Retinal pigment epithelial cell (primary cell): Measurements from ENCODE around the gene COCH.
A peak's percentile ranks its signal among the peaks of the same experiment; 100 is the strongest.

Experiments
- DNase-seq: peaks from one replicate; pipeline ENCODE4 v3.0.0-alpha.2; 2010; ENCODE audit warnings: low read depth
- H3K4me3 ChIP-seq: 2 replicates; pipeline ENCODE4 v1.5.1; 2011; ENCODE audit warnings: mild to moderate bottlenecking, low read length, control low read depth, moderate library complexity
- CTCF ChIP-seq: conservative IDR thresholded peaks from 2 replicates; pipeline ENCODE4 v1.5.1; 2011; ENCODE audit warnings: low read depth, low read length, control low read depth, inconsistent platforms

COCH gene

DNA sequence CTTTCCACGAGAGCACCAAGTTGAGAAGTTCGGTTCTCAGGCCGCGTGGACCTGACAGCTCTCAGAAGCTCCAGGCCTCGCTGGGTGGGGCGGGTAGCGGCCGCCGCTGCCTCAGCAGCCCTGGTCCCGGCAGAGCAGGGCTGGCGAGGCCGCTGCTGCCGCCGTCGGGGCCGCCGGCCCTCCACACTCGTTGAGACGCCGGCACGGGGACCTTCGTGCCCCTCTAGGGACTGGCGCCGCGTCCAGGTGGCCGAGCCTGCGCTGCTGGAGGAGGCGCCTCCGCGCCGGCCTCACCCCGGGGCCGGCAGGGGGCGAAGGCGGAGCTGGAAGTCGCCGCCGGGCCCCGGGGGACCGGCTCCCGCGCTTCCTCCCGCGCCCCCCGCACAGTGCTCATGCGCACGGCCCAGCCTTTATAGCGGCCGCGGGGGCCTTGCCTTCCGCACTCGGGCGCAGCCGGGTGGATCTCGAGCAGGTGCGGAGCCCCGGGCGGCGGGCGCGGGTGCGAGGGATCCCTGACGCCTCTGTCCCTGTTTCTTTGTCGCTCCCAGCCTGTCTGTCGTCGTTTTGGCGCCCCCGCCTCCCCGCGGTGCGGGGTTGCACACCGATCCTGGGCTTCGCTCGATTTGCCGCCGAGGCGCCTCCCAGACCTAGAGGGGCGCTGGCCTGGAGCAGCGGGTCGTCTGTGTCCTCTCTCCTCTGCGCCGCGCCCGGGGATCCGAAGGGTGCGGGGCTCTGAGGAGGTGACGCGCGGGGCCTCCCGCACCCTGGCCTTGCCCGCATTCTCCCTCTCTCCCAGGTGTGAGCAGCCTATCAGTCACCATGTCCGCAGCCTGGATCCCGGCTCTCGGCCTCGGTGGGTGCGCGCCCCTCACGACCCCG is at the start of gene COCH:
TSS of gene COCH (plus strand) at position 440 of the 879 bp plus-strand sequence. CDS start at position 820, 380 bp downstream.
- TF ChIP-seq CTCF, result no peak
- DNase-seq, result no peak

DNA sequence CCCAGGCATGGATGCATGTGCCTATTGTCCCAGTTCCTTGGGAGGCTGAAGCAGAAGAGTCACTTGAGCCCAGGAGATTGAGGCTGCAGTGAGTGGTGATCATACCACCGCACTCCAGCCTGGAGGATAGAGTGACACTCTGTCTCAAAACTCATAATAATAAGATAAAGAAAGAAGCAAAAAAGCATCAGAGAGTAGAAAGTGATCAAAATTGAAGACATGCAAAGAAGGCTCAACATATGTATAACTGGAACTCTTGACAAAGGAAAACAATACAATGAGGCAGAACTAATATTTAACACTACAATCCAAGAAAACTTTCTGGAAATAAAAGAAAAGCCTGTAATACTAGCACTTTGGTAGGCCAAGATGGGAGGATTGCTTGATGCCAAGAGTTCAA is 48.3 kb upstream of the COCH start:
- no peak for TF ChIP-seq CTCF
- no peak for DNase-seq
- H3K4me3 ChIP-seq, result no peak overlapping the region

More for the DNA sequence above, at the start of gene COCH:
- peak within 1 kb of the TSS; percentile 46 for H3K4me3 ChIP-seq

DNA sequence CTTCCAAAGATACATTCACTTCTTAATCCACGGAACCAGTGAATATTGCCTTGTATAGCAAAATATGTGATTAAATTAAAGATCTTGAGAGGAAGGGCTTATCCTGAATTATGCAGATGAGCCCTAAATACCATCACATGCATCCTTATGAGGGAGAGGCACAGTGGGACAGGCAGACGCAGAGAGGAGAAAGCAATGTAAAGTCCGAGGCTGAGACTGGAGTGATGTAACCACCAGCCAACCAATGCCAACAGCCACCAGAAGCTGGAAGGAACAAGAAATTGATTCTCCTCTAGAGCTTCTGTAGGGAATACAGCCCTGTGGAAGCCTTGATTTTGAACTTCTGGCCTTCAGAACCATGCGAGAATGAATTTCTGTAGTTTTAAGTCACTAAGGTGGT is 44.5 kb upstream of the COCH start:
- no peak for TF ChIP-seq CTCF
- H3K4me3 ChIP-seq, result no peak overlapping the region
- no peak for DNase-seq

GRCh38 chr14:30834353-30834752 is 40.0 kb upstream of the COCH start:
- H3K4me3 ChIP-seq, result no peak overlapping the region
- DNase-seq, result no peak
- no peak for TF ChIP-seq CTCF

DNA sequence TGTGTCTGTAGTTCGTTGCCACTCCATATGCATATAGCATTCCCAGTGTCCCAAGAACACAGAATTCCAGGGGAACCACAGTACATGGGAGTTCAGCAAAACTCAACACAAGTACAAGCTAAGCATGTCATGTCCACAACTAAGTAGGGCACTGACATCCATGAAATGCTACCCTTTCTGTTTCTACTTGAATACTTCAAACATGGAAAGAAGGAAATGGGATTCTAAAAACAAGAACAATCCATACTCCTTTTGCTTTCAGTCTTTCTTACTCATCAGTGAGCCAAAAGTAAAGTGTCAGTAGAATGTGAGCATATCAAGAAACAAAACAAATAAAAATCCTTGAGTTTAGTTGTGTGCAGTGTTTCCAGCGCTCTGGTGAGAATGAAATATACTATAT is 36.0 kb upstream of the COCH start:
- no peak overlapping the region for H3K4me3 ChIP-seq
- no peak for DNase-seq
- TF ChIP-seq CTCF, result no peak

DNA sequence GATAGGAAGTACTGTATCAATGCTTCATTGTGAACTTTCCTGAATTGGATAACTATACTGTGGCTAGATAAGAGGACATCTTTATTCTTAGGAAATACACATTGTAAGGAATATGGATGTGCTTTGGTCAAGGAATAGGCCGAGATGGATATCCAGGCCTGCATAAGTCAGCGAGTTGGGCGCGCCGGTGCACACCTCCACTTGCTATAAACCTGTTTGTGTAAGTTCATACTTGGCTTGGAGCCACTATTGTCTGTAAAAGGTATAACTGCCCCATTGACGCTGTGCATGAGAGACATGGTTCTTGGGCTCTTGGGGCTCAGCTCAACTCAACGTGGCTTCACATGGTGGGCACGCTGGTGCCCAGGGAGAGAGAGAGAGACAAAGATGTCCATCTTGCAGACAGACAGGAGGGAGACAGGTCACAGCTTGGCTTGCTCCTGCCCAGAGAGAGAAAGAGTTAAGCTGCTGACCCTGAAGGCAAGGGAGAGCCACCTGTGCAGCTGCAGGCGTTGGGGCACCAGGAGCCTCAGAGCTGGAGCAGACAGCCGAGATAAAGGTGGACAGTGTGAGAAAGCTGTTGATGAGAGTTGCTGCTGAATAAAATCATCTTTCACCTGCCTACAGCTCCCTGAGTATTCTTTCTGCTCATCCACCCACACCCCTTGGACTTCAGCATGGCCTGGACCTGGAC is 34.1 kb upstream of the COCH start:
- no peak for DNase-seq
- no peak overlapping the region for H3K4me3 ChIP-seq
- TF ChIP-seq CTCF, result no peak
